ENCODE results near the gene WDR20. TPM values are rescaled to one million over a fixed set of nuclear protein-coding genes. Genes with fewer than 3 reads are reported as not detected.
A peak's percentile ranks its signal among the peaks of the same experiment; 100 is the strongest.
"Not testable (repeated sequence)": the region's sequence is repeated elsewhere in the genome, so short reads cannot be mapped to it uniquely, and the experiment has no call there.

WDR20 gene
- total RNA-seq, 1 donor from 2014 or later = 29.6 TPM

DNA sequence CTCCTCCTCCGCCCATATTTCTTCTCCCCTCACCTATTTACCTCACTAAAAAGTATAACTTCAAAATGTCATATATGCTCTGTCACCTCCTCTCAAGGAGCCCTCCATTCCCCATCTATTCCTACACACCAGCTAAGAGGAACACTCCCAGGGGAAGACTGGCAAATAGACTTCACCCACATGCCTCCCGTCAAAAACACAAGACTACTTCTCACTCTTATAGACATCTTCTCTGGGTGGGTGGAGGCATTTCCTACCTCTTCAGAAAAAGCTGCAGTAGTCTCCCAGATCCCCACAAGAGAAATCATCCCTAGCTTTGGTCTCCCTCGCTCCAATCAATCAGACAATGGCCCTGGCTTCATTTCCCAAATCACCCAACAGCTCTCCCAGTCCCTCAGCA is 99.1 kb downstream of the WDR20 start:
- DNase-seq = no peak

DNA sequence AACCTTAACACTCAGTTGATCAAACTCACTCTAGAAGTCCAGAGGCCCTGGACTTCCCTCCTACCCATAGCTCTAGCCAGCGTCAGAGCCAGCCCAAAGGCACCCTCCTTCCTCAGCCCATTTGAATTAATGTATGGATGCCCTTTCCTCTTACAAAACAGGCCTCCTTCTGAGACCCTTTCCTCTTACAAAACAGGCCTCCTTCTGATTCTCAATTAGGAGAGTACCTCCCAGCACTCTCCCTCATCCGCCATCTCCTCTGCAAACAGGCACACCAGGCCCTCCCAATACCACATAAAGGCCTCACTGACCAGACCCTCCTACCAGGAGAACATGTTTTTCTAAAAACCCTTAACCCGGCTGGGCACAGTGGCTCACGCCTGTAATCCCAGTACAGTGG is 99.5 kb downstream of the WDR20 start:
- DNase-seq = no peak

DNA sequence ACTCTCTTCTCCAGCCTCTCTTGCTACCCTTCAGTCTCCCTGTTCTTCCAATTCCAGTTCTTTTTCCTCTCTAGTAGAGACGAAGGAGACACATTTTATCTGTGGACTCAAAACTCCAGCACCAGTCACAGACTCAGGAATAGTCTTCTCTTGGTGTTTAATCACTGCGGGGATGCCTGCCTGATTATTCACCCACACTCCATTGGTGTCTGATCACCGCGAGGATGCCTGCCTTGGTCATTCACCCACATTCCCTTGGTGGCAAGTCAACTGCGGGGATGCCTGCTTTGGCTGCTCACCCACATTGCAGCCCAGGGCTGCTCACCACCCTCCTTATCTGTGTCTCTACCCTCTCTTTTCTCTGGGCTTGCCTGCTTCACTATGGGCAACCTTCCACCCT is 100.8 kb downstream of the WDR20 start:
- DNase-seq = not testable (repeated sequence)

DNA sequence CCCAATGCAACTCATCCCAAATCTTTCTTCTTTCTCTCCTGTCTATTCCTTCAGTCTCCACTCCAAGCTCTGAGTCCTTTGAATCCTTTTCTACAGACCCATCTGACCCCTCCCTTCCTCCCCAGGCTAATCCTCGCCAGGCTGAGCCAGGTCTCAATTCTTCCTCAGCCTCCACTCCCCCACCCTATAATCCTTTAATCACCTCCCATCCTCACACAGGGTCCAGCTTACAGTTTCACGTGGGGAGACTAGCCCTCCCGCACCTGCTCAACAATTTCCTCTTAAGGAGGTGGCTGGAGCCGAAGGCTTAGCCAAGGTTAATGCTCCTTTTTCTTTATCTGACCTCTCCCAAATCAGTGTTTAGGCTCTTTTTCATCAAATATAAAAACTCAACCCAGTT is 101.5 kb downstream of the WDR20 start:
- no peak for DNase-seq

DNA sequence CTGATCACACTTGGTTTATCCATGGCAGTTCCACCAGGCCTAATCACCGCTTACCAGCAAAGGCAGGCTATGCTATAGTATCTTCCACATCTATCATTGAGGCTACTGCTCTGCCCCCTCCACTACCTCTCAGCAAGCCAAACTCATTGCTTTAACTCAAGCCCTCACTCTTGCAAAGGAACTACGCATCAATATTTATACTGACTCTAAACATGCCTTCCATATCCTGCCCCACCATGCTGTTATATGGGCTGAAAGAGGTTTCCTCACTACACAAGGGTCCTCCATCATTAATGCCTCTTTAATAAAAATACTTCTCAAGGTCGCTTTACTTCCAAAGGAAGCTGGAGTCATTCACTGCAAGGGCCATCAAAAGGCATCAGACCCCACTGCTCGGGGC is 104.1 kb downstream of the WDR20 start:
- not testable (repeated sequence) for DNase-seq

DNA sequence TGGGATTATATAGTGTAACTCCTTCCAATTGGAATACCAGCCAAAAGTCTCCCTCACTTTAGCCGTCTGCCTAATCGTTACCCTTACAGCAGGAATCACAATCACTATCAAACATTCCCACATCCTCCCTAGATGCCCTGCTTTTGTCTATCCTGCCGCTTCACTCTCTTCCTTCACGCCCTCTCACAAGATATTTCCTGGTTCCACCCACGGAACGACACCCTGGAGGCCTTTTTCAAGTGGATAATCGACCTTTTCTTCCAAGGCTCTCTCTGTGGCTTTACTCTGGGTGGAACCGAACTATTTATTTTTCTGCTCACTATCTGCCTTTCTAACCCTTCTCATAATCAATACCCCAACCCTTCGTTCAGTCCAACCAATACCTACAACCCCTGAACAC is 106.4 kb downstream of the WDR20 start:
- DNase-seq = no peak

DNA sequence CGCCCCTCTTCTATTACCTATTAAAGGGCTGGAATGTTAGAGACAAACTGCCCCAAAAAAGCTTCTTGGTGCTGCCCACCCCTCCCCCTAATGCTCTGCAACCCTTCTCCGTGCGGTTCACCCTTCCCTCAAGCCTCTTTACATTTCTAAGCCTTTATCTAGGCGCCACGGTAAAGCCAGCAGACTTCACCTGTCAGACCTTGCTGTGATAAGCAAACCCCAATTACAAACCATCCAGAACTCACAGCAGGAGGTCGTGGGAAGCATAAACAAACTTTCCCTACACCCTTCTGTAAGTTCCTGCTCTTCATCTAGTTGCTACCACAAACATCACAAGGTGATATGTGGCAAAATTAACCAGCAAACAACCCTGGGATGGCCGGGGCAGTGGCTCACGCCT is 108.4 kb downstream of the WDR20 start:
- no peak for DNase-seq

DNA sequence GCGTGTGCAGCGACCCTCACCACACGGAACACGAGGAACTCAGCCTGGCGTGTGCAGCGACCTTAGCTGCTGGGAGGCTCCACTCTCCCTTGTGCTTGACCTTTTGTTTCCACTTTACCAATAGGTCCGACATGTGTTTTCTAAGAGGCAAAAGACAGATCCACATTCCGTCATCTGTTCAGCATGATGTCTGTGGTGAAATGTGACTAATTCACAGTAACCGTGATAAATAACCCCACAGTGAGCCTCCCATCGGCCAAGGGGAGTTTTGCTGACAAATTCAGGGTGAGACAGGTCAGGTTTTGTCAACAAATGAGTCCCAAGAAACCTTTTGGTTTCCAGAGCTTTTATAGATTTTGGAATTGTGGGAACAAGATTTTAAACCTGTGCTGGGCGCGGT is 109.3 kb downstream of the WDR20 start:
- DNase-seq = no peak

DNA sequence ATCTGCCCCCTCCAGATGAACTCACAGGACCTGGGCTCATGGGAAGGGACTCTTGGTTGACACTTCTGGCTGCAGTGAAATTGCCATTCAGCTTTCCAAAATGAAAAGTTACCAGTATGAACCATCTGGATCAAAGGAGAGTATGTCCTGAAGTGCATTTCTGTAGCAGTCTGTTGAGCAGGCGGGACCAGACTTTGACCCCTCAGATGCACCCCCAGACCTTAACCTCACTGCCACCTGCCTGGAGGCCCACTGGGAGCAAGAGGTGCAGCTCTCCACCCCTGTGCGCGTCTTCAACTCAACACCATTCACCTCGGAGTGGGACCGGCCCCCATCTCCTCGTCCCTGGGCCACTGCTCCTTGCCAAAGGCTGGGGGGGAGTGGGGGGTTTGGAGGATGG is 110.3 kb downstream of the WDR20 start:
- no peak for DNase-seq

DNA sequence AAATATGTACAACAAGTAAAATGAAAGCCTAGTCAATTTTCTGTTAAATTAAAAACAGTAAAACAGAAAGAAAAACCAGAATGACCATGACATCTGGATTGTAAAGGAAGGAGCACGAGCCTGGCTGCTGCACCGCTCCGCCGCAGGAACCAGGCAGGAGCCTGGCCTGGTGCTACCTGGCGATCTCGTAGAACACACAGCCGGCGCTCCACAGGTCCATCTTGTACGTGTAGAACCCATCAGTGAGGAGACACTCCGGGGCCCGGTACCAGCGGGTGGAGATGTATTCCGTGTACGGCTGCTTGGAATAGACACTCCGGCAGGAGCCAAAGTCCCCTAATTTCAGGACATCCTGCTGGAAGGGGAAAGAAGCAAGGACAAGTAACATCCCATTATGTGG is 110.9 kb downstream of the WDR20 start:
- DNase-seq = no peak

DNA sequence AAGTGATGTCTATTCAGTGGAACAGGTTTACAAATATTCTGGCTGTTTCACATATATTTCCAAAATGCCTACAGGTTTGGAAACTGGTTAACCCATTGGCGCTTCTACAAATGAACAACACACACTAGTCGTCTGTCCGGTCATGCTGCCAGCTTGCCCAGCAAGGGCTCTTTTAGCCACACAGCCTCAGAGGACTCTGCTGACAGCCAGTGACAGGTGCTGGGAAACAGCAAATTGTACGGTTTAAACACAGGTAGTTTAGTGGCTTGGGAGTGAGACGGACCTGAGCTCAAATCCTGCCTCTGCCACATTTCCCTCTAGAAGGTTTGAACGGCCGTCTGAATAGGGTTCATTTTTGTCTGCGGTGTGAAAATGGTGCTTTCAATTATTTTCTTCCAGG is 111.5 kb downstream of the WDR20 start:
- no peak for DNase-seq

DNA sequence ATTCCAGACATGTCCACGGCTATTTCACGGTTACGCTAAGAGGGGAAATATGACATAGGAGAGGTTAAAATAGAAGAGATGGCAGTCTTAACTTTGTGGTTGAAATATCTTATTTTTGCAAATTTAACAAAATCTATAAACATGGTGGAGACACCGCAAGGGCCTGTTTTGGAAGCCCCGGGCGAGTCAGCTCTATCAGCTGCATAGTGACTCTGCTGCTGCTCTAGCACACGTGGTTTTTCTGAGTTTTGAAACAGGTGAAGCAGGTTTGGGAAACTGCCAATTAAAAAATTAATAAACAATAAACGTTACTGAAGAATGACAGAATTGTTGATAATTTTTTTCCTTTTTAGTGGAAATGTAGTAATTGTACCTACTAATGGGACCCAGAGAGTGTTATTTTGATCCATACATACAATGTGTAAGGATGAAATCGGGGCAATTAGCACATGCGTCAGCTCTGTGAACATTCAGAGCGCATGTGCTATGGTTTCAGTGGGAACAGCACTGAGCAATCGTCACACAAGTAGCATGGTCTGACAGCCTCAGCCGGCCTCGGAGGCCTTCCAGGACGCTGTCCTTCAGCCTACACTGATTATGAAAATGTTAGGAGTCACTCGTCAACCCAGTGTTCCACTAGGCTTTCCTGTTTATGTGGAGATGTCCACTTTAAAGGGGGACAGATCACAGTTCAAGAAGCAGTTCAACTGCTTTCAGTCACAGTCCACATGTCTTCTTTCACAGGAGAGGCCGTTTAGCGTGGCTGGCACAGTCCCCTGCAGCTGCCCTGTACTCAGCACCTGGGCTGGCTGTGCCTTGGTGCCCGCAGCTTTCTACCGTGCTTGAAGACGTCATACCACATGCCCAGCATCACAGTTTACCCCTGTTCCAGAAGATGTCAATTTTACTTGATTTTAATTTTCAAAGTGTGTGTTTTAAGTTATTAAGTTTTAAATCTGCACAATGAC is 113.4 kb downstream of the WDR20 start:
- no peak for DNase-seq

DNA sequence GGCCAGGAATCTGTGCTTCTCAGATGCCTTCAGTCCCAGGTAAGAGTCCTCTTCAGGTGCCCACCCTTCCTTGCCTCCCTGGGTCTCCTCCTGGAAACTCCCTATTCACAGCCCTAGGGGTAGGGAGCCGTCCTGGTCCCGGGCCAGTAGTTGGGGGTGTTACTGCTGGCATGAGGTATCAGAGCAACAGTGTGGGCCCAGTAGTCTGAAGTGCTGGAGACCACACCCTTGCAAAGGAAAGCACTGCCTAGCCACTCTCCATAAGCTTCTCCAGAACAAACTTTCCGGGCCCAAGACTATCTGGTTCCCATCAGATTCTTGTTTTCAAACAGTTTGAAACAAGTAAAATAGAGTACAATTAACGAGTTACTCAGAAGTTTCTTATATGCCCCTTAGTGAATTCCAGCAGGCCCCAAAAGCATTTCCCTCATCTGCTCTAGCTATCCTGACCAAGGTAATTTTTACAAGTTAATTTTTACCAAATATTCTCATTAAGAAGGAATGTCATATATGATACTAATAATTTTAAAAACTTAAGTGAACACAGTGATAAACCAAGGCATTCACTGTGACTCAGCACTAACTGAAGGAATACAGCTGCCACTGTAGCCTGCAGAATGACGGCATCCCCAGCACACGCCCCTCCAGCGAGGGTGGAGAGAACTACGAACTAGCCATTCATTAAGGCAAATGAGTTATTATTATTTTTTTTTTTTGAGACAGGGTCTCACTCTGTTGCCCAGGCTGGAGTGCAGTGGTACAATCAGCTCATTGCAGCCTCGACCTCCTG is 115.9 kb downstream of the WDR20 start:
- DNase-seq = no peak

DNA sequence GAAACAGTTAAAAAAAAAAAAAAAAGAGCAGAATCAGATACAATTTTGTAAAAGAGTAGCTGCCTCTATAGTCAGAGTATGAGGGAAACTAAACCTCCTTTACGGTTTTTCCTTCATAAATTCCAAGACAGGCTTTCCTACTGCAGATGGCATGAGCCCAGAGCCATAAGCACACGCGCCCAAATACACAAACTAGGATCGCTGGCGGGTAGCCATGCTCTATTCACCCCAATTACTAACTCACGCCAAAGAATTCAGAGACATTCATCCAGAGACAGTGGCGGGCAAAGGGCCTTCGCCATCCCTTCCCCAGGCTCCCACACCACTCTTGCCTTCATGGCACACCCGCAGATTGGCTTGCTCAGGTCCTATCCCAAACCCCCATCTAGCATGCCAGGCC is 117.0 kb downstream of the WDR20 start:
- DNase-seq = peak; percentile 35

DNA sequence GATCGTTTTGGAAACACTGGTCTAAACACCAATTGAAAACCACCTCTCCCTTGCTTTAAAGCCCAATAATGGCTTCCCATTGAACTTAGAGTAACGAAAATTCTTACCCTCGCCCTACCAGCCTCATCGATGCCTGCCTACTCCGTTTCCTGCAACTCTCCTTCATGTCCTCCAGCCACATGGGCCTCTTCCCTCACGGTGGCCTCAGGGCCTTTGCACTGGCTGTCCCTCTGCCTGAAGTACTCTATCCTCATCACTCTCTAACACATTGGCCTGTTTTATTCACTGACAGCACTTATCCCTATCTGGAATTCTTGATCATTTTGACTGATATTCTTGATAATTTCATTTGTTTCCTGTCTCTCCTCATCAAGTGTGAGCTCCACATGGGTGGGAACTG is 118.4 kb downstream of the WDR20 start:
- DNase-seq = no peak

Other genes with a start within 250 kb of the WDR20 start
- 610 TPM for gene DYNC1H1, start 175.3 kb upstream of the WDR20 start, total RNA-seq
- 673 TPM for gene HSP90AA1, start 52.9 kb upstream of the WDR20 start, total RNA-seq
- 14.2 TPM for gene MOK, start 165.3 kb downstream of the WDR20 start, total RNA-seq
- gene ZNF839, start 179.8 kb downstream of the WDR20 start, total RNA-seq = 10.8 TPM
- gene CINP, start 223.0 kb downstream of the WDR20 start, total RNA-seq = 41.3 TPM
- 29.7 TPM for gene TECPR2, start 223.0 kb downstream of the WDR20 start, total RNA-seq

Data from tongue (tissue), 2 donors.